Brain microvascular endothelial cell (primary cell): ENCODE data around the gene RRAGC.

Source experiments
- DNase-seq: peaks from one replicate; pipeline ENCODE4 v3.0.0-alpha.2; 2020
- H3K27ac ChIP-seq: fragments of 250-450 bp; sonication (Bioruptor Pico); 2 replicates; pipeline ENCODE4 v1.5.1; 2020; ENCODE audit warnings: mild to moderate bottlenecking, moderate library complexity
- H3K27me3 ChIP-seq: fragments of 250-450 bp; sonication (Bioruptor Pico); replicated peaks from 2 replicates; pipeline ENCODE4 v1.5.1; 2020; ENCODE audit warnings: mild to moderate bottlenecking
- H3K36me3 ChIP-seq: fragments of 250-450 bp; sonication (Bioruptor Pico); replicated peaks from 2 replicates; pipeline ENCODE4 v1.5.1; 2020; ENCODE audit warnings: mild to moderate bottlenecking
- H3K4me3 ChIP-seq: 2 replicates; pipeline ENCODE4 v1.5.1; 2011; ENCODE audit warnings: low read depth, mild to moderate bottlenecking, control low read depth, low read length, moderate library complexity
- in situ Hi-C: cut with HindIII; loops from 2 replicates; pipeline ENCODE4 v1.10.0; 2017; ENCODE audit warnings: low sequenced_read_pairs, low pct_ligation_motif_present
- TF ChIP-seq, protein P1 (sequence below): IDR thresholded peaks from 2 replicates; pipeline ENCODE4 v1.5.1; 2011; ENCODE audit warnings: low read depth, mild to moderate bottlenecking, moderate library complexity, low read length, control low read depth, inconsistent platforms; ENCODE audit errors: missing control alignments

RRAGC gene

DNA sequence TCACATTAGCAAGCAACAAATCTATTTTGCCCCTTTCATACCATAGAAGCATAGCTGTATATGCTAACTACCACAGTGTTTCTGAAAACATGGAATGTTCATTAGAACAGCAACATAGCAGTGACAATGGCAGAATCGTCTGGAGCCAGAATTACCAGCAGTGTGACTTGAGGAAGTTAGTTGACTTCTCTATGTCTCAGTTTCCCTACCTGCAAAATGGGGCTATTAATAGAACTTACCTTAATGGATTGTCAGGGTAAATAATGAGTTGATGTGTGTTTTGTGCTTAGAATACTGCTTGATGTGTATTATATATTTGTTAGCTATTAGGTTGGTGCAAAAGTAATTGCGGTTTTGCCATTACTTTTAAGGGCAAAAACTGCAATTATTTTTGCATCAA, 36.6 kb upstream of the RRAGC start:
- TF ChIP-seq, protein P1, sequence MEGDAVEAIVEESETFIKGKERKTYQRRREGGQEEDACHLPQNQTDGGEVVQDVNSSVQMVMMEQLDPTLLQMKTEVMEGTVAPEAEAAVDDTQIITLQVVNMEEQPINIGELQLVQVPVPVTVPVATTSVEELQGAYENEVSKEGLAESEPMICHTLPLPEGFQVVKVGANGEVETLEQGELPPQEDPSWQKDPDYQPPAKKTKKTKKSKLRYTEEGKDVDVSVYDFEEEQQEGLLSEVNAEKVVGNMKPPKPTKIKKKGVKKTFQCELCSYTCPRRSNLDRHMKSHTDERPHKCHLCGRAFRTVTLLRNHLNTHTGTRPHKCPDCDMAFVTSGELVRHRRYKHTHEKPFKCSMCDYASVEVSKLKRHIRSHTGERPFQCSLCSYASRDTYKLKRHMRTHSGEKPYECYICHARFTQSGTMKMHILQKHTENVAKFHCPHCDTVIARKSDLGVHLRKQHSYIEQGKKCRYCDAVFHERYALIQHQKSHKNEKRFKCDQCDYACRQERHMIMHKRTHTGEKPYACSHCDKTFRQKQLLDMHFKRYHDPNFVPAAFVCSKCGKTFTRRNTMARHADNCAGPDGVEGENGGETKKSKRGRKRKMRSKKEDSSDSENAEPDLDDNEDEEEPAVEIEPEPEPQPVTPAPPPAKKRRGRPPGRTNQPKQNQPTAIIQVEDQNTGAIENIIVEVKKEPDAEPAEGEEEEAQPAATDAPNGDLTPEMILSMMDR: no peak
- no peak overlapping the region for H3K4me3 ChIP-seq
- no peaks in the 10 kb centered on the region for H3K36me3 ChIP-seq
- no peak for DNase-seq
- H3K27ac ChIP-seq: no peak overlapping the region
- in situ Hi-C loops: no loop called here
- H3K27me3 ChIP-seq: no peaks in the 10 kb centered on the region

- Histone ChIP-seq H3K4me3 (no peak overlapping the region), H3K27ac (no peak overlapping the region), H3K36me3 (no peaks in the 10 kb centered on the region), H3K27me3 (no peaks in the 10 kb centered on the region)
- DNase-seq: no peak
- TF ChIP-seq, protein P1: no peak
- in situ Hi-C loops: no loop called here
Observed at GRCh38 chr1:38892976-38893375, 33.4 kb upstream of the RRAGC start.

DNA sequence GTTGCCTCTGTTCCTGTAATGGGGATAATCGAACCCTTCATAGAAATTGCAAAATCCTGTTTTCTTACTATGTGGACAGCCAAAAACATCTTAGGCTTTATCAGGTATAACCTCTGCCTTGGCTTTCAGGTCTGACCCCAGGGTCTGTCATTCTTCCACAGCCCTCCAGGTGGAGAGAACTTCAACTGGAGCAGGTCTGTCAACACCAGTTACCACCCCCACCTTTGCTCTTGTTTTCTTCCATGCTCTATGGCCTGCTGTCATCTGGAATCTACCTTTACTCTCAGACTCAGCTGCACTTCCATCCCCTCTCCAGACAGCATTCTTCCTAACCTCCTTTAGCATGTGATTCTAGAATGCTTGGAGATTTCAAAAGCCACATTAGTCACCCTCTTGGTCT, 32.2 kb upstream of the RRAGC start:
- no peaks in the 10 kb centered on the region for H3K36me3 ChIP-seq
- no peak for DNase-seq
- TF ChIP-seq, protein P1: peak; percentile 16
- no peaks in the 10 kb centered on the region for H3K27me3 ChIP-seq
- H3K27ac ChIP-seq: no peak overlapping the region
- H3K4me3 ChIP-seq: no peak overlapping the region
- in situ Hi-C loops: no loop called here

- TF ChIP-seq, protein P1: no peak
Observed at GRCh38 chr1:38889589-38889988, 30.0 kb upstream of the RRAGC start.

GRCh38 chr1:38888423-38889333, 29.1 kb upstream of the RRAGC start:
- H3K36me3 ChIP-seq: no peaks in the 10 kb centered on the region
- in situ Hi-C loops: no loop called here
- H3K4me3 ChIP-seq: no peak overlapping the region
- TF ChIP-seq, protein P1: no peak
- H3K27ac ChIP-seq: no peak overlapping the region
- H3K27me3 ChIP-seq: no peaks in the 10 kb centered on the region
- no peak for DNase-seq

More at GRCh38 chr1:38889589-38889988, 30.0 kb upstream of the RRAGC start:
- Histone ChIP-seq H3K27me3 (no peaks in the 10 kb centered on the region), H3K27ac (no peak overlapping the region), H3K4me3 (no peak overlapping the region), H3K36me3 (no peaks in the 10 kb centered on the region)
- in situ Hi-C loops: no loop called here
- no peak for DNase-seq

DNA sequence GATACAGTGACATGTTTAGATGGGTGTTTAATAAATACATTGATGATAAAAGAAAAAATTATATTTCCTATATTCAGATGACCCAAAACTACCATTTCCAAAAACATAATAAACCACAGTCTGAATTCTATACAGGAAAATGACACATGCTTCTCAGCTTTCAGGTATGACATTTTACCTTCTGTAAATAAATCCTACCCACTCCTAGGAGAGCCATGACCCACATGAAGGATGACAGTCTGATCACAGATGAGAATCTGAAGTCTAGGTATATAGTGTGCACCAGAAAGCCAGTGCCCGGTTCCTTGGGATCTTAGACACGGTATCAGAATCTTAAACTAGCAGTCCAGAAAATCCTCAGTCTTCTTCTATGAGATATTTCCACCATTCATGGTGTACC, 25.5 kb upstream of the RRAGC start:
- Histone ChIP-seq H3K36me3 (no peaks in the 10 kb centered on the region), H3K27me3 (no peaks in the 10 kb centered on the region), H3K4me3 (no peak overlapping the region), H3K27ac (no peak overlapping the region)
- DNase-seq: no peak
- in situ Hi-C loops: no loop called here
- TF ChIP-seq, protein P1: no peak
